ENCODE measurements around the gene LRRN2. TPM values are rescaled to one million over a fixed set of nuclear protein-coding genes. Genes with fewer than 3 reads are reported as not detected.

The LRRN2 gene
- total RNA-seq, 4 donors from 2014 or later, result 4.0 to 19.6 (median 7.0) TPM

DNA sequence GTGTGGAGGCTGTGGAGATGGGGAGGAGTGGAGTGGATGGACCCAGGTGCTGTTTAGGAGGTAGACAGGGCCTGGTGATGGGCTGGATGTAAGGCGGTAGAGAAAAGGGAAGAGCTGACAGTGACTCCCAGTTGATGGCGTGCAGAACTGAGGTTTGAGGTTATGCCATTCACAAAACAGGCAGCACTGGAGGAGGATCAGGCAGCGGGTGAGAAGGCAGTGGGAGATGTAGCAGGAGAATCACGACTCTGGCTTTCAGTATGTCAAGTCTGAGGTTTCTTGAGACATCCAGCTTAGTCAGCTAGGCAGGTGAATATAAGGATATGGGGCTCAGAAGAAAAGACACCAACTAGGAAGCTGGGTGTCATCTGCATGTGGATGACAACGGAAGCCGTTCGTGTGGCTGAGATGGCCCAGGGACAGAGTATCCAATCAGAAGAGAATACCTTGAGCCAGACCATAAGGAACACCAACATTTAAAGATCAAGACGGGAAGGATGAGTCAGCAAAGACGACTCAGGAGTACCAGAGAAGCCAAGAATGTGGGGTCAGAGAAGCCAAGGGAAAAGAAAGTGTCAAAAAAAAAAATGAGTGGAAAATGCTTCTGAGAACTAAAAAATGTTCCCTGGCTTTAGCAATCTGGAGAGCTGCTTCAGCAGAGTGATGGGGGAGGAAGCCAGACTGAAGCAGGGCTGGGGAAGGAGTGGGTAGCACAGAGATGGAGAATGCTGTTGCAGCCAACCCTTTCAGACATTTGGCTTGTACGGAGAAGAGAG lies 15.2 kb downstream of the LRRN2 start:
- peak; percentile 77 for ATAC-seq
- no peak overlapping the region for H3K4me3 ChIP-seq
- peaks cover 5 to 37% (median 5%) of the 10 kb centered on the region in 3 donors for H3K4me1 ChIP-seq
- H3K9me3 ChIP-seq, result no peaks in the 10 kb centered on the region
- H3K36me3 ChIP-seq, result no peaks in the 10 kb centered on the region
- 26 to 43% methylated on average over 9 to 10 of the region's 10 CpGs for WGBS, 2 donors (ENCODE audit: low coverage in 1 of 2)
- peak overlapping the region in 3 of 4 donors; percentile 64 to 75 (median 65) for H3K27ac ChIP-seq
- H3K27me3 ChIP-seq, result no peaks in the 10 kb centered on the region
- TF ChIP-seq POLR2AphosphoS5 (IDR thresholded peaks at IDR 0.05) (peak; percentile 76), CTCF (IDR thresholded peaks at IDR 0.05) (no peak), EP300 (IDR thresholded peaks at IDR 0.05) (no peak)

GRCh38 chr1:204669579-204669978 lies 16.0 kb downstream of the LRRN2 start:
- no peak for ATAC-seq
- H3K9me3 ChIP-seq, result no peaks in the 10 kb centered on the region
- H3K4me3 ChIP-seq, result no peak overlapping the region
- no peak for TF ChIP-seq POLR2AphosphoS5 (IDR thresholded peaks at IDR 0.05)
- TF ChIP-seq CTCF (IDR thresholded peaks at IDR 0.05), result no peak
- no peak for TF ChIP-seq POLR2A (IDR thresholded peaks at IDR 0.05)
- TF ChIP-seq EP300 (IDR thresholded peaks at IDR 0.05), result no peak
- 0% methylated on average over 1 of the region's 1 CpG for WGBS, 2 donors (ENCODE audit: low coverage in 1 of 2)
- peaks cover 5 to 35% (median 5%) of the 10 kb centered on the region in 3 donors for H3K4me1 ChIP-seq
- H3K27me3 ChIP-seq, result no peaks in the 10 kb centered on the region
- peak overlapping the region in 1 of 4 donors; percentile 75 for H3K27ac ChIP-seq
- no peaks in the 10 kb centered on the region for H3K36me3 ChIP-seq

GRCh38 chr1:204664384-204664651 lies 21.2 kb downstream of the LRRN2 start:
- peaks cover 0 to 7% (median 0%) of the 10 kb centered on the region in 3 donors for H3K4me1 ChIP-seq
- no peaks in the 10 kb centered on the region for H3K9me3 ChIP-seq
- ATAC-seq, result no peak
- H3K27ac ChIP-seq, result no peak overlapping the region
- 85 to 86% methylated on average over 5 to 6 of the region's 6 CpGs for WGBS, 2 donors (ENCODE audit: low coverage in 1 of 2)
- H3K36me3 ChIP-seq, result no peaks in the 10 kb centered on the region
- no peaks in the 10 kb centered on the region for H3K27me3 ChIP-seq
- H3K4me3 ChIP-seq, result no peak overlapping the region
- no peak for TF ChIP-seq POLR2A (IDR thresholded peaks at IDR 0.05)
- TF ChIP-seq POLR2AphosphoS5 (IDR thresholded peaks at IDR 0.05), result no peak
- no peak for TF ChIP-seq EP300 (IDR thresholded peaks at IDR 0.05)
- no peak for TF ChIP-seq CTCF (IDR thresholded peaks at IDR 0.05)

DNA sequence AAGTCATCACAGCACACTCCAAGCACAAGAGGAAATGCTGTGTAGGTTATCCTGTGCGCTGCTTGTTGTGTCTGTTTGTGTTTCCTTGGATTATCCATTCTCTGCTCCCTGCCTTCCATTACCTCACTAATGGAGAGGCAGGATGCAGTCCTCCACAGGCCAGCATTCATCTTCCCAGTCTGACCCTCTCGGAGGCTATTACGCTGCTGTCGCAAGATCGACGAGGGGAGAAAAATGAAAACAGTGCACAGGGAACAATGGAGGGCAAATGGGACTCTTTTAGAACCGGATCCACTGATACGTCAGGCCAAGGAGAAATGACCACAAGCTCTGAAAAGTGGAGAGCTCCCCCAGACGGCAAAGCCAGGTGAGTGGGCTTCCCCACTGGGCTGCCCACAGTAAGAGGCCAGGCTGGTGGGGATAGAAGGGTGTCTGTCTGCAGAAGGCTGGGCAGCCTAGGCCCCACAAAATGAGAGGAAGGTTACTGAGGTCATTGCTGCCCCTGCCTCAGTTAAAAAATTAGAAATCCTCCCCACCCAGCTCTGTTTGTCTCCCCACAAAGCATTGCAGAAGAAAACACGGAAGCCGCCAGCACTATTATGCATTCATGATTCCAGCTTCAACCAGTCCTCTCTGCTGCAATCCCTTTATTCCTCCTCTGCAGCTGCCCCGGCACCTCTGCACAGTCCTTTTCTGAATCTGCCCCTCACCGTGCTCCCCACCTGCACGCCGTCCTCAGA lies 21.7 kb downstream of the LRRN2 start:
- H3K4me3 ChIP-seq, result no peak overlapping the region
- H3K4me1 ChIP-seq, result peaks cover 0 to 7% (median 0%) of the 10 kb centered on the region in 3 donors
- H3K9me3 ChIP-seq, result no peaks in the 10 kb centered on the region
- H3K27me3 ChIP-seq, result no peaks in the 10 kb centered on the region
- no peak for ATAC-seq
- 69 to 78% methylated on average over 8 to 9 of the region's 15 CpGs for WGBS, 2 donors (ENCODE audit: low coverage in 1 of 2)
- no peaks in the 10 kb centered on the region for H3K36me3 ChIP-seq
- TF ChIP-seq EP300 (IDR thresholded peaks at IDR 0.05) (no peak), CTCF (IDR thresholded peaks at IDR 0.05) (no peak), POLR2A (IDR thresholded peaks at IDR 0.05) (no peak), POLR2AphosphoS5 (IDR thresholded peaks at IDR 0.05) (no peak)
- no peak overlapping the region for H3K27ac ChIP-seq

DNA sequence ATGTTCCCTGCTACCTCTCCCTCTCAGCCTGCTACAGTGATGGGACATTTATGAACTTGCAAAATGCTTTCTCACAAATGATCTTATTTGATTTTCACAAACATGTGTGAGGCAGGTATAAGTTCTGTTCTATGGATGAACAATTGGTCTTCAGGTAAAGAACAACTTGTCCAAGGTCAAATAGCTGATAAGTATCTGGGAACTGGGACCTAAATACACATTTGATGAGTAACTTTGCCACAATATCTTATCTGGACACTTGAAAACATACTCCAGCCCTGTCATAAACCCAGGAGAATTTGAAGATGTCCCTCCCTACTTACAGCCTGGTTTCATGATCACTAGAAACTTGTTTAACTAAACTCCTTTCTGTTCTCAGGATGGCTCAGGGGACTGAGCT lies 23.0 kb downstream of the LRRN2 start:
- Histone ChIP-seq H3K9me3 (no peaks in the 10 kb centered on the region), H3K36me3 (no peaks in the 10 kb centered on the region), H3K4me3 (no peak overlapping the region), H3K27me3 (no peaks in the 10 kb centered on the region), H3K4me1 (peaks cover 0 to 7% (median 0%) of the 10 kb centered on the region in 3 donors), H3K27ac (no peak overlapping the region)
- ATAC-seq, result no peak
- TF ChIP-seq EP300 (IDR thresholded peaks at IDR 0.05) (no peak), POLR2AphosphoS5 (IDR thresholded peaks at IDR 0.05) (no peak), POLR2A (IDR thresholded peaks at IDR 0.05) (no peak), CTCF (IDR thresholded peaks at IDR 0.05) (no peak)

Data from gastroesophageal sphincter (tissue), 4 donors.